ENCODE data around the gene NRG3.

NRG3 gene

DNA sequence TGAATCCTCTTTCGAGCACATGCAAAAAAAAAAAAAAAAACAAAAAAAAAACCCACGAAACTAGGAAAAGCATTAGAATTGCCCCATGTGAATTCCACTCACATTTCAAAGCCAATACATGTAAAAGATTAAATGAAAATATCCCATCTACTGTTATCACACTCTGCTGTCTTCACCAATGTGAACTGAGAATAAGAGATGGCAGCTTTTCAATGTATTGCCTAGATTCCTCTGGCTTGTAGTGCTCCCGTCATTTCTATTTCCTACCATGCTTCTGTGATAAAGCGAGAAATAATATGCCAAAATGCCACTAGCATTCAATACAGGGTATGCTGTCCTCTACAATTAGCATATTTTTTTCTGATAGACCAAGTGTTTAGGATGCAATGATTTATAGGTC, 517.0 kb downstream of the NRG3 start:
- no peak for DNase-seq (ENCODE audit: low read depth)

DNA sequence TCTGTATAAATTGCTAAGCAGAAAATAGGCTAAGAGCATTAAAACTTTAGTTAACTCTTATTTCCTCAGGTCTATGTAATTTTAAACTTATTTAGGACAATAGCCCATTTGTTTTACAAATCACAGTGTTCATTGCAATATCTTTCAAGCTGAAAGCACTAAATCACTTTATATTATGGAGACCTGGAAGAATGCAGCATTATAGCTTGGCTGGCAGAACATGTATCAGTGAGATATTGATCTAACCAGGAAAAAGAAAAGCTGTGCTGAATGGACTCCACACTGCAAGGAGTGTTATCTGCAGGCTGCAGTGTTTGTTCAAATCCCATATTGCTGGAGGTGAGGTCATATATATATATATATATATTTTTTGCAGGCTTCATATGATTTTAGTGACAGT, 517.5 kb downstream of the NRG3 start:
- DNase-seq (ENCODE audit: low read depth): no peak

DNA sequence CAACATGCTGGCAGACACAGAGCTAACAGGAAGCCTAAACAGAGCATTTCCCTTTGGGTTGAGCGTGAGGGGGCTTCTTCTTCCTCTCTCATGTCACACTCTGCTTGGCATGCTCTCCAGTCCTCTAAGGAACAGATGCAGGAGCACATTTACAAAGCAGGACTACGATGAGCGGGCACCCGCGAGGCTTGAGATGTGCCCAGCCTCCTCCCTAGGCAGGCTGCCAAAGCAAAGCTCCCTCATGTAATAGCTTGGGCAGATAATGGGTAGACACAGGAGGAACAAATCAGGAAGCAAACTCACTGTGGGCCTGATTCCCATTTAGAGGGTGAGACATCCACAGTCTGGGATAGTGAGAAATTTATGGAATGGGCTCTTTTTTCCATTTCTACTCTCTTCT, 519.1 kb downstream of the NRG3 start:
- DNase-seq (ENCODE audit: low read depth): no peak

DNA sequence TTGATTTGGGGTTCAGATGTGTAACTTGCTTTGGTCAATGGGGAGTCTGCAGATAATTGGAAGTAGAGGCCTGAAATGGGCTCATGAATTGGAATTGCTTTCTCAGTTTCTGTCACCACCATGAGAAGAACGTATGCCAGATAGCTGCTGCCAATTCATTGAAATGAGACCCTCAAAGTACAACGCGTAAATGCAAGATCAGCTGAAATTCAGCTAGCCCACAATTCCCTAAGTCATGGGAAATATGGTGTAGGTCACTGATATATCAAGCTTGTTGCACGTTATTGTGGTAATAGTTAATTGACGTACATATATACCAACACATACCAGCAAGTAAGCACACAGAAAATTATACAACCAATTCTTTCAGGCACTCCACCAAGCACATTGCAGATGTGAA, 520.0 kb downstream of the NRG3 start:
- DNase-seq (ENCODE audit: low read depth): no peak

DNA sequence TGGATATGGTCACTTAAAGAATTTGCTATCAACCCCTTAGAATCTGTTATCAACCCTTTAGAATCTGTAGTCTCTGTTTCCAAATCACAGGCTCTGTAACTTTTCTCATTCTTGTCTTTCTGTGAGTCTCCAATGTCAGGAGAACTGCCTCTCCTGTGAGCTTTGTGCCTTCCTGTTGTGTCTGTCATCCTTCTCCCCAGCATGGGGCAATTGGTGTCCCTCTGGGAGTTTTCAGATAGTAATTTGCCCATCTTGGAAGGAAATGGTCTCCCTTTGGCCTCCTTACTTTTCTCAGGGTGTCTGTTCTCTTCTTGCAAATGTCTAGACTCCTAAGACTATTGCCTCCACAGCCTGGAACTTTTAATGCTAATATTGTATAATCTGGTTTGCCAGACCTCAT, 521.9 kb downstream of the NRG3 start:
- no peak for DNase-seq (ENCODE audit: low read depth)

DNA sequence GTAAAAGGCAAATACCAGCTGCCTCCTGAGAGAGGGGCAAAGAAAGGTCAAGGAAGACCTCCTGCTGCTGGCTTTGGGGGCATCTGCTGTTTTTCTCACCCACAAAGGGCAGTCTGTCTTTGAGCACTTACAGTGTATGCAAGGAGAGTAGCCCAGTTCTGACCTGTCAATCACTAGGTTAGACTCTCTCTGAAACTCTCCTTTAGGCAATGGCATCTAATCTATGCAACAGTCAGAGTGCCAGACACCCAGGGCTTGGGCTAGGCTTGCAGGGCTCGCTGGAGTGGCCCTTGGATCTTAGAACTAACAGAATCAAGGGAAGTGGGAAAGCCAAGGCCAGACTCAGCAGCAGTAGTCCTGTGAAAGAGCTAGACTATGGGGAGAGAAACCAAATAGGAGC, 522.9 kb downstream of the NRG3 start:
- DNase-seq (ENCODE audit: low read depth): no peak

DNA sequence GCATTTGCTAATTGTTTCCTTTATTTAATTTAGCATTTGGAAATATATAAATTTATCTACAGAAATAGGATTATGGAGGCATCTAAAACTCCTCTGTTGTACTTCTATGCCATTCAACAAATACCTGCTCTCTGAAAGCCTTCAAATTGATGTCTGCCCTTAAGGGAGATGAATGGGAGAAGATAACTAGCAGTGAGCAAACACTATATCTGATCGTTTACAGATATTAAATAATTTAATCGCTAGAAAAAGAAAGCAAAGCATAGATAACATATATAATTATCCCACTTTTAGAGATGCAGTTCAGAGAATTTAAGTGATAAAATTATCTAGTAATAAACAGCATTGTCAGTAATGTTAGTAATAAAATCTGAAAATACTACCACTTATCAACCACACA, 524.9 kb downstream of the NRG3 start:
- DNase-seq (ENCODE audit: low read depth): no peak

DNA sequence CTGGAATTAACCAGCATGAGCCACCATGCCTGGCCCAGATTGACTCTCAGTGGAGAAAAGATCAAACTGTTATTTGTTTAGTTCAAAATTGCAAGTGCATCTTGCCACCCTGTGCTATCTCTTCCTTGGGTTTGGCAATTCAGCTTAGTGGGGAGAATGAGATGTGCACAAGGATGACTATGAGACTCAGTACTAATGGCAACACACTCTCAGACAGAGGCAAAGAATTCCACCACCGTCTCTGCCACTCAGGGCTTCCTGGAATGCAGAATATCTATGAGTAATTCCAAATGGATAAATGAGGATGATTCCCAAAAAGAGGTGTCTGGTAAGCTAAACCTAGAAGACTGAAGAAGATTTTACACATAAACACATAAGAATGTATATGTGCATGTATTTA, 525.8 kb downstream of the NRG3 start:
- no peak for DNase-seq (ENCODE audit: low read depth)

DNA sequence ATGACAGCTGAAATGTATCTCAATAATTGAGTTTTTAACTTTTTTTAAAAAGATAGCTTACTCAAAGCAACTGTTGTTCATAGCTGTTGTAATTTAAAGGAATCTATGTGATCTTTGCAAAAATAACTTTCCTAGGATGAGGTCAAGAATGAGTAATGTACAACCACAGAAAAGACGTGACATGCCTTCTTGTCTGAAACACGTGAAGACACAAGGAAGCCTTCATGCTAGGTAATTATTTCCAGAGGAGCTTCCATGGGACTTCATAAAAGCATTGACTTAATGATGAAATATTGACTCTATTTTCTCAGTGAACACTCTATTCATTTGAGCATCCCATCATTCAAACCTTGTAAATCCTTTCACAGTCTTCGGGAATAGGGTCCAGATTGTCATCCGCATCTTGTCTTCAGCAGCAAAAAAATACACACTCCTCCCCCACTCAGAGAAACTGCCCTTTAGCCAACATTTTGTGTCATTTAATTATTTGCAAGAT, 528.0 kb downstream of the NRG3 start:
- no peak for DNase-seq (ENCODE audit: low read depth)

DNA sequence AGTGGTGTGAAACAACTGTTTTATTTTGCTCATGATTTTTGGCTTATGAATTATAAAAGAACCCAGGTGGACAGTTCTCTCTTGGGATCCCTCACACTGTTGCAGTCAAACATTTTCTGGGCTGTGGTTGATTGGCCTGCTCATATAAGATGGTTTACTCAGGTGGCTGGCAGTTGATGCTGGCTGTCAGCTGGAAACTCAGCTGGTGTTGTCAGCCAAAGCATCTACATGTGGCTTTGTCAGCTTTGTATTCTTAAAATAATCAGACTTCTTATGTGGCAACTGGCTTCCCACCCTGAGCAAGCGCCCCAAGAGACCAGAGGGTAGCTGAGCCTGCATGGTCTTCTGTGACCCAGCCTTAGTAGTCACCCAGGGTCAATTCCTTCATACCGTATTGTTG, 534.7 kb downstream of the NRG3 start:
- DNase-seq (ENCODE audit: low read depth): no peak

DNA sequence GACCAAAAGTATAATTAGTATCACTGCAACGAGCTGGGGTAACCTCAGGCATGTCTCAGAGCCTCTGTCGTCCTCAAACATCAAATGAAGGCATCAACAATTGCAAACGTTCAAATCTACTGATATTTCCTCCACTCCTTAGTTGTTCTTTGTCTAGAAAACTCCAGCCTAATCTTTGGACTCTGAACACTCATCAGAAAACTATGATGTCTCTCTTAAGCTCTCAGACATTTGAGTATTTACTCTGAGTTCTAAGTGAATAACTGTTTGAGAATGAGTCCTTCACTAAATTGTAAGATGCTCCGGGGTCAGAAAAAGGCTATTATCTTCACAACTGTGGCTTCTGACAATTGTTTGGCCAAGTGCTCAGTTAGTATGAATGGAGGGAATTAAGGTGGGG, 536.4 kb downstream of the NRG3 start:
- DNase-seq (ENCODE audit: low read depth): no peak

DNA sequence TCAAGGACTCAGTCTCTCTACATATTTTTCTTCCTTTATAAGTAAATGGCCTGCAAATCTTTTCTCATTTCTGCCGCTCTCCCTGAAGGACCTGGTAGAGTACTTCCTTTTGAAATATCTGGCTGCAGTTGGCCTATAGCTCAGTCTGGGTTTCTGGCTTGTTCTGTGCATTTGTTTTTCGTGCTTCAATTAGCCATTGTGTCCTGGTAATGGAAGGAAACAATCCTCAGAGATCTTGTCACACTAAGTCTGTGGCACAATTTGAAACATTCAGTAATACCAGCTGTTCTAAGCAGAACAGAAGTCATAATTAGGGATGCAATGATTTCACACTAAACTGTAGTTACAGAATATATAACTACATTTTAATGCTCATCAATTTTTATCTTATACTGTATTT, 545.0 kb downstream of the NRG3 start:
- DNase-seq (ENCODE audit: low read depth): no peak

DNA sequence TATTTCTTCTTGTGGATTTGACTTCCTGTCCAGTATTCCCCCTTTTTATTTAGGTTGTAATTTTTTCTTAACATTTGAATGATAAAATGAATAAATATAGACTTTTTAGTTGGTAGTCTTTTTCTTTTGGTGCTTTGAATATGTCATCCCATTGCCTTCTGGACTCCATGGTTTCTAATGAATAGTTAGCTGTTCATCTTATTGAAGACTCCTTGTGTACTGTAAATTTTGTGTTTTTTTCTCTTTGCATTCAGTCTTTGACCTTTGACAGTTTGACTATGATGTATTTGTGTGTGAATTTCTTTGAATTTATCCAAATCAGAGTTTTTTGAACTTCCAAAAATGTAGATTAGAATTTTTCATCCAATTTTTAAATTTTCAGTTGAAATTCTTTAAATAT, 554.3 kb downstream of the NRG3 start:
- no peak for DNase-seq (ENCODE audit: low read depth)

DNA sequence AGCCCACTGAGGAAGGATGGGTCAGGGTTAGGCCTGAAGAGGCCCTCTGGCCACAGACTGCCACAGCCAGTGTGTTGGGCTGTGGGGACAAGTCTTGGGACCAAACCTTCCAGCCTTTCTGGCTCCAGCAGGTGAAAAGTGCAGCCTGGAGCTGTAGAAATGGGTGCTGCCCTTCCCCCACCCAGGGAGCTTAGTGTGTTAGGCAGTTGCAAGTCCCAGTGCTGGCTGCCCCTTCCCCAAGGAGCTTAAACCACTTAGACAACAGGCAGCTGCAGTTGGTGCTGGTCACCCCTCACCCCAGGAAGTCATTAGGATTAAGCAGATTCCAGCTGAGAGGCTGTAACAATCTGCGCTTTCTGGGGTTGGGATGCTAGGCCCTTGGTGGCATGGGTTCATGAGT, 563.3 kb downstream of the NRG3 start:
- DNase-seq (ENCODE audit: low read depth): no peak

DNA sequence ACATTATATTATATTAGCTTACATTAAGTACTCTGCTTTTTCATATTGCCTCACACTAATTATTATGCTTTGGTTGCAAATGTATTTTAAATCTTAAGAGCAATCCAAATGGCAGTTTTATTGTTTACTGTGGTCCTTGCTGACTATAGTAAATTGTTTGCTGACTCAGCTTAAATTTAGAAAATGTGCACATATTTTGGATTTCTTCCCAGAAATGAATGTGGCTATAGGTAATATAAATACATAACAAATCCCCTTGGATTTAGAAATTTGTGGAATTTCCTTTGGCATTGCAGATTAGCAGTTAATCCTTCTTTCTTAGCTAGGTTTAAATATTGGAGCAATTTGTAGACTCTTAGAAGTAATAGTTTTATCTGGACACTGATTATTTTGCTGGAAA, 565.8 kb downstream of the NRG3 start:
- no peak for DNase-seq (ENCODE audit: low read depth)

DNA sequence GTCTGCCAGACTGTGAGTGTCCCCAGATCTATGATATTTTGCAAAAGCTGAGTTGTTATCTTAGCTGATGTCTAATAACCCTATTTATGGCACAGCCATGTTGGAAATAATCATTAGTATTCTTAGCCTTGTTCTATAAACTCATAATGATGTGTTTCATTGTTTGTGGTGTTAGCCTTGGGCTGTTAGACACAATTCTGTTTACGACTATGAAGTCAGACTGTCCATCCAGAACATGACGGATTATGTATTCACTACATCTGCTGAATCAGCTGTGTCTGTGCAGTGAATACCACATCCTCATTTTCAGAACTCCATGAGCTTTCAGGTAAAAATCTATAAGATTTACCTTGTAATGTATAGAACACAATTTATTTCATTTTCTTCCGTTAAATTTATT, 577.1 kb downstream of the NRG3 start:
- no peak for DNase-seq (ENCODE audit: low read depth)

DNA sequence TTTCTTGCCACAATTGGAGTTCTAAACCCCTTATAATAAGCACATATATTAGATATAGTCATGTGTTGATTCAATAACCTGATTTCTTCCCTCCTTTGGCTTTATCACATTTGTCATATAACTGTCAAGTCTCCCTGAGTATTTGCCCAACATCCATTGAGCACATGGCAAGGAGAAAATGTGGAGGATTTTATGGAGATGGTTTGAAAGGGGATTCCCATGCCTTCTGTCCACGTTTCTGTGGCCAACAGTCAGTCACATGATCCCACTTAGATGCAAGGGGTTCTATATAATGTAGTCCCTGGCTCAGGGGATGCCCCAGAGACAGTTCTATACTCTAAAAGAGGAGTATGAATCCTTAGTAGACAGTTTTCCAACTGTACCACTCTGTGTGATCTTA, 577.7 kb downstream of the NRG3 start:
- no peak for DNase-seq (ENCODE audit: low read depth)

DNA sequence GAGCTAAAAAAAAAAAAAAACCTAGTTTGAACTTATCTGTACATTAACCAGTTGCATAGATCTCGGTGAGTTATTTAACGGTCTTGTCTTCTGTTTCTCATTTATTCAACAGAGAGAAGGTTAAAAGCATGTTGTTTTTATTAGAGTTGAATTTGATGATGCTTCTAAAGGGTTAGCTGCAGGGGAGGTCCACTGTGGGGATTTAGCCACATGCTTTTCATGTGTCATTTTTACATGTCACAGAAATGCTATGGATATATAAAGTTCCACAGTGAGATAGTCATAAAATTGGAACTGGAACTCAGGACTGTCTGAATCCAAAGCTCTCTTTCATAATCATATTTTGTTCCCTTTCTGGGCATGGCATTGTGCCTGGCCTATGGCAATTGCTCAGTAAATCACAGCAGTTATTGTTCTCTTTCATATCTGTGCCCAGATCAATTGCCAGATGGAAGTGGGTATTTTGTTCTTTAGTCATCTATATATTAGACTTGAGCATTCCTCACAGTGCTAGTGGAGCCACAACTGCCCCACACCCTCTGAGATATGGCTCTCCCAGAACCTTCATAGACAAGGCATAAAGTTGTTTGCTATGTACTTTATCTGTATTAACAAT, 578.8 kb downstream of the NRG3 start:
- DNase-seq (ENCODE audit: low read depth): no peak

DNA sequence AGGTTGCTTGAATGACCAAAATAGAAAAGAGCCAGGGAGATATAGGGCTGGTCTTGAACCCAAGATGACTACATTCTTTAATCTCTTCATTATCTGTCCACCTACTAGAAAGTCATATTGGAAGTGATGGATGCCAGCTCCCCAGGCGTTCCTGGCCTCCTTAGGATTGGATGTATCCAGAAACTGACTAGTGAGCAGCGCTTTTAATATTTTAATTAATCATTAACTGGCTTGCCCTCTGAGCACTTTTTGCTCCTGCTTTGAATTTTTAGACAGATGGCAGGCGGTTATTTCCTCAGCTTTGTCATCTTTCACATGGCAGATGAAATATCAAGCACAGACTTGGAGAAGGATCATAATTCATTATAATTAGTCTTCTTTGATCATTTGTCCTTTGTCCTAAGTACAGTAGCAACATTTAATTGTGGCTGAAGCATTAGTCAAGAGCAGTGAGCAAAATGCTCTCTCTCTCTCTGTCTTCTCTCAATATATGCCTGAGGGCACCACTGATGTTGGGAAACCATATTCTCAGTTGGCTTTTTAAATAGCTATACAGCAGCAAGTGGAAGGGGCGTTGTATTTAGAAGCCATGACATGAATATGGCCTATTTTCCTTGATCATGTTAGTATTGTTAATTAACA, 588.0 kb downstream of the NRG3 start:
- no peak for DNase-seq (ENCODE audit: low read depth)

DNA sequence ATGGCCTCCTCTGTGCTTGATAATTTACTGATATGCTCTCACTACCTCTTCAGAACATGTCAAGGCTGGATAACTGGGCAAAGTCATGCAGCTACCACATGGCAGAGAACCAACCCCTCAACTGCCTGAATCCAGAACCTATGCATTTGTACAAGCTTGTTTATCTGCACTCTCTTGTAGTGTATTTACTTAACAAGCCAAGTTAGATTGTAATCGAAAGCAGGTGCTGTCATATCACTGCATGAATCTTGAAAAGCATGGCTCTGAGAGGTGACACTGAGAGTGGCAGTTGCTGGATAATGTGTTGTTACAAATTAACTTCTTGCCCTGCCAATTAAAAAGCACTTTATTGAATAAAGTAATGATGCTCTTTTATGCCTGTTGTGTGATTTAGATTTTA, 588.6 kb downstream of the NRG3 start:
- DNase-seq (ENCODE audit: low read depth): no peak

DNA sequence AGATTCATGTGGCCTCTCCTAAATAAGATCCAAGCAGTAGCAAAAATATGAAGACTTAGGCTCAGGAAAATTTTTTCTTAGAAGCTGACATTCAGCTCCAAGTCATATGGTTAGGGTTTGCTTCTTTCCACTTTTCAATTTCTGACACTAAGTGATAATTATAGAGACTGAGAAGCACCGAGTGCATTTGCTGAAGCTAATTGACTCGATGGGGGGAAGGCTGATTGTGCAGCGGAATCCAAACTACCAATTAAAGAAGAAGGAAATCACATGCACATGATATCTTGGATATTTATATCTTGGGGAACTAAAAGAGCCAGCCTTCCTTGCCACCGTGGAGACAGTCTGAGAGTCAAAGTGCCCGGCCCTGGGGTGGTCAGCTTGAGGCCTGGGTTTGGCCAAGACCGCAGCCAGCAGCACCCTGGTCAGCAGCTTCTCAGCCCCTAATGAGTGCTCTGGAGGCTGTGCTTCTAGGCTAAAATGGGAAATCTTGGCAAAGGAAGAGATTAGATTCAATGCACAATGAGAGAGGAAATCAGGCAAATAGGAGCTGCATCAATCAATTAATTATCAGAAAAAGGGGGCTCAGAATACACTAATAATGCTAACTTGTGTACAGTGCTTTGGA, 589.3 kb downstream of the NRG3 start:
- no peak for DNase-seq (ENCODE audit: low read depth)

DNA sequence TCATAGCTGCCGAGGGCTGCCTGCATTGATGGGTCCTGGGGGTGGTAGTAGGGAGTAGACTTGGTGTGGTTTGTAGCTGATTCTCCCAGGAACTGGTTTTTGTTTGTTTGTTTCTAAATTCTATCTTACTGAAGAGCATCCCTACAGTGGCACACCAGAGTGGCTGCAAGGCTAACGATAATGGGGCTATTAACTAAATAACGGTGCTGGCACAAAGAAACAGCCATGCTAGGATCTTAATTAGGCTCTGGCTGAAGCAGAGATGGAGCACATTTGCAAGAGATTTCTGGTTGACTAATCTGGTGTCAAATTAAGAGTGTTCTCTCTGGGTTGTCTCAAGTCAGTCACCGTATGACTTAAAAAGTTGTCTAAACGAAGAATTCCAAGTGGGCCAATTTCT, 590.0 kb downstream of the NRG3 start:
- DNase-seq (ENCODE audit: low read depth): no peak

DNA sequence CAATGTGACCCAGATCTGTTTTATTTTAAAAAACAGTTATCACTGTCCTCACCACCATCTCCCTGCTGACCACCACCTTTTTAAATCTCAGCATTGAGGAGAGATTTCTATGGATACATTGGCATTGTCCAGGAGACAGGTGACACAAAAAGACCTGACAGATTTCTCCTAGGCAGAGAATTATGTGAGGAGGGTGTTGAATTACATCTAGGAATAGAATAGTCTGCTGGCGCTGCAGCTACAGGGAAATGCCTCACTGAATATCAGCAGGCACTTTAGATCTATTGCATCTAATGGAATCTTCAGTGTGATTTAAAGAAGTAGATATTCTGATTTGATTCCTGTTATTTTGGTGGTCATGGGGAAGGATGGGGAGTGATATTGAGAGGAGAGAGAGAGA, 593.5 kb downstream of the NRG3 start:
- no peak for DNase-seq (ENCODE audit: low read depth)
